Peyer's patch (tissue), 4 donors: Measurements from ENCODE around the gene ANO9. TPM values are rescaled to one million over a fixed set of nuclear protein-coding genes. Genes with fewer than 3 reads are reported as not detected.

Experiments used
- DNase-seq, 3 donors: peaks; one replicate each; pipeline ENCODE4 v3.0.0-alpha.2; 2017 to 2019
- H3K27ac ChIP-seq, 4 donors: fragments of 200-600 bp; sonication (generic); one replicate each; pipeline ENCODE4 v1.5.1; 2016 to 2019
- H3K27me3 ChIP-seq, 2 donors: fragments of 200-600 bp; sonication (generic); one replicate each; pipeline ENCODE4 v1.5.1; 2019
- H3K36me3 ChIP-seq, 3 donors: fragments of 200-600 bp; sonication (generic); one replicate each; pipeline ENCODE4 v1.5.1; 2016 to 2019
- H3K4me1 ChIP-seq, 4 donors: fragments of 200-600 bp; sonication (generic); one replicate each; pipeline ENCODE4 v1.5.1; 2016 to 2019
- H3K4me3 ChIP-seq, 4 donors: fragments of 200-600 bp; sonication (generic); 1 replicate in 3 of 4; 2 replicates in 1 of 4; pipeline ENCODE4 v1.5.1; 2016 to 2019; ENCODE audit warnings: mild to moderate bottlenecking in 1 of 4
- H3K9me3 ChIP-seq, 4 donors: fragments of 200-600 bp; sonication (generic); one replicate each; pipeline ENCODE4 v1.5.1; 2016 to 2019; ENCODE audit warnings: mild to moderate bottlenecking in 1 of 4
- POLR2A ChIP-seq, 2 donors: fragments of 450-650 bp; IDR thresholded peaks; one replicate each; pipeline ENCODE4 v1.5.1; 2017; ENCODE audit warnings: antibody characterized with exemption in 2 of 2, mild to moderate bottlenecking in 2 of 2, moderate library complexity in 2 of 2
- total RNA-seq, 4 donors: library from RNA; depleted of rRNA; stranded (reverse); fragments of >200 nt; gene quantifications; one replicate each; pipeline ENCODE4 v1.1.0, GENCODE V29; 2016
- TF ChIP-seq, protein P1 (sequence below), 6 experiments: fragments of 450-650 bp in 4 of 6; fragments of 200-600 bp in 2 of 6; sonication (generic) in 1 of 6; IDR thresholded peaks; one replicate each; pipeline ENCODE4 v1.5.1; 2017 to 2019; ENCODE audit warnings: antibody characterized with exemption in 6 of 6, mild to moderate bottlenecking in 3 of 6, moderate library complexity in 1 of 6

Gene ANO9
- total RNA-seq, 4 donors from 2014 or later: 161 to 474 (median 254) TPM

DNA sequence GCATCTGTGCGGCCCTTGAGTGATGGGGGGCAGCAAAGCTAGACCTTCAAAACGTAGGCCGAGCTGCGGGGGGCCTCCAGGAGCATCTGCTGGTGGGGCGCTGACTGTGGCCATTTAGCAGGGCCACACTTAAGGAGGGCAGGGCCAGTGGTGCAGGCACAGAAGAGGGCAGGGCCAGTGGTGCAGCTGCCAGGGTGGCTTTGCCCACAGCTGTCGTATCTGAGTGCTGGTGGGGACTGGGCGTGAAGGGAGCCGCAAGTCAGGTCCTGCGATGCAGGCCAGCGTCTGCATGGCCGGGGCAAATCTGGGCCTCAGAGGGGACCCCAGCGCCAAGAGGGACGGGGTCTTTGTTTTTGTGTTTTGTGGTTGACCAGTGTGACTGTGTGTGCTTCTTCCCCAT, 37.5 kb upstream of the ANO9 start:
- TF ChIP-seq, protein P1, sequence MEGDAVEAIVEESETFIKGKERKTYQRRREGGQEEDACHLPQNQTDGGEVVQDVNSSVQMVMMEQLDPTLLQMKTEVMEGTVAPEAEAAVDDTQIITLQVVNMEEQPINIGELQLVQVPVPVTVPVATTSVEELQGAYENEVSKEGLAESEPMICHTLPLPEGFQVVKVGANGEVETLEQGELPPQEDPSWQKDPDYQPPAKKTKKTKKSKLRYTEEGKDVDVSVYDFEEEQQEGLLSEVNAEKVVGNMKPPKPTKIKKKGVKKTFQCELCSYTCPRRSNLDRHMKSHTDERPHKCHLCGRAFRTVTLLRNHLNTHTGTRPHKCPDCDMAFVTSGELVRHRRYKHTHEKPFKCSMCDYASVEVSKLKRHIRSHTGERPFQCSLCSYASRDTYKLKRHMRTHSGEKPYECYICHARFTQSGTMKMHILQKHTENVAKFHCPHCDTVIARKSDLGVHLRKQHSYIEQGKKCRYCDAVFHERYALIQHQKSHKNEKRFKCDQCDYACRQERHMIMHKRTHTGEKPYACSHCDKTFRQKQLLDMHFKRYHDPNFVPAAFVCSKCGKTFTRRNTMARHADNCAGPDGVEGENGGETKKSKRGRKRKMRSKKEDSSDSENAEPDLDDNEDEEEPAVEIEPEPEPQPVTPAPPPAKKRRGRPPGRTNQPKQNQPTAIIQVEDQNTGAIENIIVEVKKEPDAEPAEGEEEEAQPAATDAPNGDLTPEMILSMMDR (IDR thresholded peaks at IDR 0.05): no peak
- TF ChIP-seq POLR2A (IDR thresholded peaks at IDR 0.05): no peak
- Histone ChIP-seq H3K4me3 (no peak overlapping the region), H3K4me1 (no peaks in the 10 kb centered on the region), H3K9me3 (no peaks in the 10 kb centered on the region), H3K27me3 (no peaks in the 10 kb centered on the region), H3K36me3 (no peaks in the 10 kb centered on the region), H3K27ac (no peak overlapping the region)
- no peak for DNase-seq

- Histone ChIP-seq H3K4me3 (no peak overlapping the region), H3K4me1 (no peaks in the 10 kb centered on the region), H3K27ac (no peak overlapping the region), H3K9me3 (no peaks in the 10 kb centered on the region), H3K27me3 (no peaks in the 10 kb centered on the region), H3K36me3 (no peaks in the 10 kb centered on the region)
- no peak for DNase-seq
- TF ChIP-seq POLR2A (IDR thresholded peaks at IDR 0.05): no peak
- TF ChIP-seq, protein P1 (IDR thresholded peaks at IDR 0.05): no peak
These were observed 35.4 kb upstream of the ANO9 start for GRCh38 chr11:477052-477715.

DNA sequence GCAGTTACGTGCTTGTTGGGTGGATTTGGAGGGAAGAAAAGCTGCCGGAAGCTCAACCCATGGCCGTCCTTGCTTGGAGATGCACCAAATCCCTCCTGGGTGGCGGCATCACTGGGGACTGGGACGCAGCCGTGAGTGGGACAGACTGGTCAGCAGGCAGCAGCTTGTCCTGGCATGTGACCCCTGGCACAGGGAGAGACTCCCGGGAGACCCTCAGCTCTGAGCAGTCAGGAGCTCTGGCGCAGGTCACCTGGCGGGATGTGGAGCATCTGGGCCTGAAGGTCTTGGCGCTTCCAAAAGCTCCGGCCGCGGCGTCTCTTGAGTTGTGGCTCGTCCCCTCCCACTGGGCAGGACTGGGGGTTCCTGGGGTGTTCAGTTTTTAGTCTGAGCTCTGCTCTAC, 34.6 kb upstream of the ANO9 start:
- H3K27ac ChIP-seq: no peak overlapping the region
- no peaks in the 10 kb centered on the region for H3K9me3 ChIP-seq
- DNase-seq: no peak
- no peaks in the 10 kb centered on the region for H3K4me1 ChIP-seq
- H3K27me3 ChIP-seq: no peaks in the 10 kb centered on the region
- H3K4me3 ChIP-seq: no peak overlapping the region
- no peaks in the 10 kb centered on the region for H3K36me3 ChIP-seq
- TF ChIP-seq POLR2A (IDR thresholded peaks at IDR 0.05): no peak
- TF ChIP-seq, protein P1 (IDR thresholded peaks at IDR 0.05): no peak

- no peak for DNase-seq
- Histone ChIP-seq H3K9me3 (no peaks in the 10 kb centered on the region), H3K27me3 (no peaks in the 10 kb centered on the region), H3K4me3 (no peak overlapping the region), H3K4me1 (no peaks in the 10 kb centered on the region), H3K27ac (no peak overlapping the region), H3K36me3 (no peaks in the 10 kb centered on the region)
- no peak for TF ChIP-seq POLR2A (IDR thresholded peaks at IDR 0.05)
- TF ChIP-seq, protein P1 (IDR thresholded peaks at IDR 0.05): no peak
These were observed 34.1 kb upstream of the ANO9 start for GRCh38 chr11:475941-476340.

GRCh38 chr11:474914-475506, 33.2 kb upstream of the ANO9 start:
- Histone ChIP-seq H3K36me3 (no peaks in the 10 kb centered on the region), H3K9me3 (no peaks in the 10 kb centered on the region), H3K4me3 (no peak overlapping the region), H3K27ac (no peak overlapping the region), H3K27me3 (no peaks in the 10 kb centered on the region), H3K4me1 (peaks cover 0 to 7% (median 0%) of the 10 kb centered on the region in 4 donors)
- no peak for TF ChIP-seq POLR2A (IDR thresholded peaks at IDR 0.05)
- TF ChIP-seq, protein P1 (IDR thresholded peaks at IDR 0.05): no peak
- DNase-seq: no peak
